Heart left ventricle (tissue), 13 donors: Measurements from ENCODE around the gene ABHD16B.

Experiments
- POLR2A ChIP-seq, 2 donors: fragments of 450-650 bp; IDR thresholded peaks; one replicate each; pipeline ENCODE4 v1.6.1; 2017; ENCODE audit warnings: antibody characterized with exemption in 2 of 2, mild to moderate bottlenecking in 2 of 2, moderate library complexity in 2 of 2
- TF ChIP-seq, protein P1 (sequence below), 12 donors: fragments of 200-600 bp; sonication (generic) in 4 of 12; IDR thresholded peaks; one replicate each; pipeline versions ENCODE4 v1.5.0 to v1.8.0; 2018 to 2022; ENCODE audit warnings: antibody characterized with exemption in 12 of 12, mild to moderate bottlenecking in 5 of 12
- donor health status: ischemic (EF 13 %, LVEDD 7.1; RV severe dilation, severe dysfunction).
- donor health status: DM: no; HTN: yes; CAD: no.
- donor health status: DM: no; HTN: no; CAD: no.
- donor health status: ischemic (EF 25% LVEDD 6.9; RV normal size, moderate dysfunction).
- donor health status: ischemic (EF 25% LVEDD 5.7; RV mildly dilated, moderate dysfunction).
- donor health status: ischemic (EF 35%, LVEDD 5.7; RV mildly dilated, moderate dysfunction).
- donor health status: nonischemic (EF 11% LVEDD 7.7; RV severe dilation, severe dysfunction).
- donor health status: DM: yes; HTN: yes; CAD: no.
- donor health status: PGD.
- donor health status: ischemic (EF 29% LVEDD 5.4; RV normal size, mild dysfunction).
- donor health status: nonischemic (EF 23%, LVEDD 6.1; RV moderate dilation, normal function).

DNA sequence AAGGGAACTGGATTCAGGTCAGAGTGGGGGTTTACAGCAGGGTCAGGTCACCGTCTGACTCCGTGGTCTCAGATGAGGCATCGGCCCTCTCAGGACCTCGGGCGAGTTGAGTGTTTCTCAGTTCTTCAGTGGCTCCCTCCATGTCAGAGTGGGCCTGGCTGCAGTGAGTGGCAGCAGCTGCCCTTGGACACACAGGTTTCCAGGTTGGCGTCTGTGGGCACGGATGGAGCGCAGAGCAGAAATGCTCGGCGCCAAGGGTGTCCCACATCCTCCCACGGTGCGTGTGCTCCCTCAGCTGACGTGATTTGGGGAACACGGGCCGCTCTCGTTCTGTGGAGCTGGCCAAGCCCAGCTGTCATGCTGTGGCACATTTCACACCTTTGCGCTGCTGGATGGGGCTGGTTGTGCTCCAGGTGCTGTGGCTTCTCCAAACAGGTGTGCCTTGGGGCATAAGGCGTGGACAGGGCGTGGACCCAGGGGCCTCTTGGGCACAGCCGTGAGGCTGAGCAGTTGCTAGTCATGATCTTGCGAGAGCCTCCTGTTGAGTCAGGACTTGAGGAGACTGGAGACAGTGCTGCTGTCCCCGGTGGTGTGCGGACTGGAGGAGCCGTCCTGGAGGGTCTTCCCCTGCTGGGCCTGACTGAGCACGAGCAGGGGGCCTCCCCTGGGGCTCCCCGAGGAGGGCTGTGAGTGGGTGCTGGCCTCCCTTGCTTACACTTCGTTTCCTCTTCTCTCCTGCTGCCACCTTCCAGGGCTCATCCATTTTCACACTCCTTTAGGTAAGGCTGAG, 24.2 kb downstream of the ABHD16B start:
- TF ChIP-seq POLR2A (IDR thresholded peaks at IDR 0.05): no peak
- TF ChIP-seq, protein P1, sequence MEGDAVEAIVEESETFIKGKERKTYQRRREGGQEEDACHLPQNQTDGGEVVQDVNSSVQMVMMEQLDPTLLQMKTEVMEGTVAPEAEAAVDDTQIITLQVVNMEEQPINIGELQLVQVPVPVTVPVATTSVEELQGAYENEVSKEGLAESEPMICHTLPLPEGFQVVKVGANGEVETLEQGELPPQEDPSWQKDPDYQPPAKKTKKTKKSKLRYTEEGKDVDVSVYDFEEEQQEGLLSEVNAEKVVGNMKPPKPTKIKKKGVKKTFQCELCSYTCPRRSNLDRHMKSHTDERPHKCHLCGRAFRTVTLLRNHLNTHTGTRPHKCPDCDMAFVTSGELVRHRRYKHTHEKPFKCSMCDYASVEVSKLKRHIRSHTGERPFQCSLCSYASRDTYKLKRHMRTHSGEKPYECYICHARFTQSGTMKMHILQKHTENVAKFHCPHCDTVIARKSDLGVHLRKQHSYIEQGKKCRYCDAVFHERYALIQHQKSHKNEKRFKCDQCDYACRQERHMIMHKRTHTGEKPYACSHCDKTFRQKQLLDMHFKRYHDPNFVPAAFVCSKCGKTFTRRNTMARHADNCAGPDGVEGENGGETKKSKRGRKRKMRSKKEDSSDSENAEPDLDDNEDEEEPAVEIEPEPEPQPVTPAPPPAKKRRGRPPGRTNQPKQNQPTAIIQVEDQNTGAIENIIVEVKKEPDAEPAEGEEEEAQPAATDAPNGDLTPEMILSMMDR (IDR thresholded peaks at IDR 0.05): no peak
